AG10803 (cell line): ENCODE measurements around the gene CD248.
A peak's percentile ranks its signal among the peaks of the same experiment; 100 is the strongest.

Experiments used
- DNase-seq: peaks from one replicate; pipeline ENCODE4 v3.0.0; 2010; ENCODE audit warnings: low read depth
- H3K4me3 ChIP-seq: 2 replicates; pipeline ENCODE4 v1.5.1; 2011; ENCODE audit warnings: mild to moderate bottlenecking, low read length, control low read depth
- CTCF ChIP-seq: conservative IDR thresholded peaks from 2 replicates; pipeline ENCODE4 v1.5.1; 2011; ENCODE audit warnings: mild to moderate bottlenecking, low read length, control low read depth, inconsistent platforms

CD248 gene

GRCh38 chr11:66346476-66347424, 29.9 kb upstream of the CD248 start:
- peak overlapping the region; percentile 91 for H3K4me3 ChIP-seq
- TF ChIP-seq CTCF: no peak
- DNase-seq: no peak

- no peak for DNase-seq
- TF ChIP-seq CTCF: no peak
- H3K4me3 ChIP-seq: peak overlapping the region; percentile 98
Observed at GRCh38 chr11:66345316-66345649, 28.4 kb upstream of the CD248 start.

GRCh38 chr11:66344550-66345315, 27.9 kb upstream of the CD248 start, which contains the start of gene BRMS1:
Gene BRMS1, minus strand, starts transcription at chr11:66345104. Its CDS starts 2,870 bp downstream, at chr11:66342234.
- DNase-seq: peak; percentile 96

GRCh38 chr11:66343176-66343575, 26.3 kb upstream of the CD248 start:
- no peak for TF ChIP-seq CTCF
- no peak for DNase-seq
- no peak overlapping the region for H3K4me3 ChIP-seq

More at GRCh38 chr11:66344550-66345315, 27.9 kb upstream of the CD248 start, which contains the start of gene BRMS1:
- peak; percentile 26; the same call in 1 of the 2 replicates for TF ChIP-seq CTCF
- peak within 1 kb of the TSS; percentile 98 for H3K4me3 ChIP-seq

GRCh38 chr11:66341502-66342126, 24.8 kb upstream of the CD248 start:
- no peak overlapping the region for H3K4me3 ChIP-seq
- no peak for DNase-seq
- TF ChIP-seq CTCF: no peak

GRCh38 chr11:66340596-66341501, 24.0 kb upstream of the CD248 start:
- no peak for DNase-seq
- no peak overlapping the region for H3K4me3 ChIP-seq
- TF ChIP-seq CTCF: no peak
